ENCODE results near the gene GOLGA6L10.

- no peak for TF ChIP-seq EZH2phosphoT487 (IDR thresholded peaks at IDR 0.05; ENCODE audit: low read length)
- TF ChIP-seq, protein P1, sequence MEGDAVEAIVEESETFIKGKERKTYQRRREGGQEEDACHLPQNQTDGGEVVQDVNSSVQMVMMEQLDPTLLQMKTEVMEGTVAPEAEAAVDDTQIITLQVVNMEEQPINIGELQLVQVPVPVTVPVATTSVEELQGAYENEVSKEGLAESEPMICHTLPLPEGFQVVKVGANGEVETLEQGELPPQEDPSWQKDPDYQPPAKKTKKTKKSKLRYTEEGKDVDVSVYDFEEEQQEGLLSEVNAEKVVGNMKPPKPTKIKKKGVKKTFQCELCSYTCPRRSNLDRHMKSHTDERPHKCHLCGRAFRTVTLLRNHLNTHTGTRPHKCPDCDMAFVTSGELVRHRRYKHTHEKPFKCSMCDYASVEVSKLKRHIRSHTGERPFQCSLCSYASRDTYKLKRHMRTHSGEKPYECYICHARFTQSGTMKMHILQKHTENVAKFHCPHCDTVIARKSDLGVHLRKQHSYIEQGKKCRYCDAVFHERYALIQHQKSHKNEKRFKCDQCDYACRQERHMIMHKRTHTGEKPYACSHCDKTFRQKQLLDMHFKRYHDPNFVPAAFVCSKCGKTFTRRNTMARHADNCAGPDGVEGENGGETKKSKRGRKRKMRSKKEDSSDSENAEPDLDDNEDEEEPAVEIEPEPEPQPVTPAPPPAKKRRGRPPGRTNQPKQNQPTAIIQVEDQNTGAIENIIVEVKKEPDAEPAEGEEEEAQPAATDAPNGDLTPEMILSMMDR (IDR thresholded peaks at IDR 0.05; ENCODE audit: low read length) = no peak
Measured at GRCh38 chr15:82304778-82305090, 44.5 kb downstream of the GOLGA6L10 start.

Measured in MM.1S (cell line).